Vagina (tissue), 2 donors: ENCODE data around the gene PRKAG3. TPM values are rescaled to one million over a fixed set of nuclear protein-coding genes. Genes with fewer than 3 reads are reported as not detected.

Source experiments
- microRNA-seq: library from miRNA; unstranded; fragments of <30 nt; microRNA quantifications from one replicate; pipeline ENCODE4, GENCODE V29; 2017; ENCODE audit warnings: borderline number of aligned reads, borderline replicate concordance
- total RNA-seq: library from RNA; depleted of rRNA; stranded (reverse); fragments of >200 nt; gene quantifications from one replicate; pipeline ENCODE4 v1.2.3, GENCODE V29; 2016

Gene PRKAG3
- total RNA-seq, 1 donor from 2014 or later = not detected

Small RNA genes within 50 kb of the gene (microRNA-seq; reads per million reads assigned to microRNA genes)
- not detected for gene MIR9500

Other genes starting within 250 kb of the PRKAG3 start
- gene PLCD4, start 223.9 kb downstream of the PRKAG3 start, total RNA-seq = 12.0 TPM
- gene ZNF142, start 172.2 kb downstream of the PRKAG3 start, total RNA-seq = 22.8 TPM
- 28.5 TPM for gene BCS1L, start 172.1 kb downstream of the PRKAG3 start, total RNA-seq
- gene RNF25, start 159.8 kb downstream of the PRKAG3 start, total RNA-seq = 25.5 TPM
- gene STK36, start 159.7 kb downstream of the PRKAG3 start, total RNA-seq = 59.9 TPM
- gene TTLL4, start 121.0 kb downstream of the PRKAG3 start, total RNA-seq = 23.3 TPM
- gene CYP27A1, start 49.7 kb downstream of the PRKAG3 start, total RNA-seq = 30.0 TPM
- 2.0 TPM for gene WNT6, start 28.0 kb upstream of the PRKAG3 start, total RNA-seq
- 2.5 TPM for gene WNT10A, start 49.0 kb upstream of the PRKAG3 start, total RNA-seq
- gene CDK5R2, start 127.9 kb upstream of the PRKAG3 start, total RNA-seq = 0.49 TPM
- gene FEV, start 153.4 kb upstream of the PRKAG3 start, total RNA-seq = not detected
- not detected for gene CRYBA2, start 161.6 kb upstream of the PRKAG3 start, total RNA-seq
- gene CFAP65, start 209.7 kb upstream of the PRKAG3 start, total RNA-seq = not detected
- gene IHH, start 229.1 kb upstream of the PRKAG3 start, total RNA-seq = not detected